Calu3 (cell line): ENCODE results near the gene NUDT8. TPM values are rescaled to one million over a fixed set of nuclear protein-coding genes. Genes with fewer than 3 reads are reported as not detected.
"Not testable (repeated sequence)": the region's sequence is repeated elsewhere in the genome, so short reads cannot be mapped to it uniquely, and the experiment has no call there.

ENCODE experiments used
- BruUV-seq: library from RNA; stranded (reverse); fragments of 400-500 nt; replicated peaks from 2 replicates; lab custom pipeline; 2021; lab: Mats Ljungman, UMichigan
- CTCF ChIA-PET: fragments of 300-600 bp; sonication (Branson Sonifier 250); formaldehyde crosslinking; loops from one replicate; lab custom pipeline; 2022; ENCODE audit warnings: antibody characterized with exemption; lab: Charles Lee
- DNase-seq: peaks from one replicate; pipeline ENCODE4 v3.0.0; 2022
- H3K27ac Mint-ChIP-seq: one replicate; pipeline ENCODE4 v1.8.0; 2022; ENCODE audit warnings: mixed read lengths; ENCODE audit not compliant: unreplicated experiment
- H3K27me3 Mint-ChIP-seq: one replicate; pipeline ENCODE4 v1.8.0; 2022; ENCODE audit warnings: mixed read lengths; ENCODE audit not compliant: unreplicated experiment
- H3K36me3 Mint-ChIP-seq: one replicate; pipeline ENCODE4 v1.8.0; 2022; ENCODE audit warnings: mild to moderate bottlenecking, moderate library complexity, mixed read lengths; ENCODE audit not compliant: insufficient read depth, unreplicated experiment
- H3K4me1 Mint-ChIP-seq: one replicate; pipeline ENCODE4 v1.8.0; 2022; ENCODE audit warnings: mild to moderate bottlenecking, low read depth, mixed read lengths; ENCODE audit not compliant: unreplicated experiment
- H3K4me3 Mint-ChIP-seq: one replicate; pipeline ENCODE4 v1.8.0; 2022; ENCODE audit warnings: mild to moderate bottlenecking, low read depth, moderate library complexity, mixed read lengths; ENCODE audit not compliant: unreplicated experiment
- H3K9me3 Mint-ChIP-seq: one replicate; pipeline ENCODE4 v1.8.0; 2022; ENCODE audit warnings: low read depth, mixed read lengths; ENCODE audit not compliant: unreplicated experiment
- CTCF ChIP-seq: fragments of 200-600 bp; IDR thresholded peaks from one replicate; pipeline ENCODE4 v1.8.0; 2022; ENCODE audit warnings: antibody characterized with exemption; ENCODE audit not compliant: unreplicated experiment
- intact Hi-C: fragments of 100-400 bp; cut with micrococcal nuclease; formaldehyde crosslinking; loops from one replicate; pipeline ENCODE4 v1.10.0; 2022; ENCODE audit not compliant: unreplicated experiment
- total RNA-seq: library from RNA; stranded (reverse); gene quantifications from 2 replicates; pipeline ENCODE4 v1.2.3, GENCODE V29; 2022

Gene NUDT8
- total RNA-seq, 1 experiment from 2014 or later, result 9.7 TPM

DNA sequence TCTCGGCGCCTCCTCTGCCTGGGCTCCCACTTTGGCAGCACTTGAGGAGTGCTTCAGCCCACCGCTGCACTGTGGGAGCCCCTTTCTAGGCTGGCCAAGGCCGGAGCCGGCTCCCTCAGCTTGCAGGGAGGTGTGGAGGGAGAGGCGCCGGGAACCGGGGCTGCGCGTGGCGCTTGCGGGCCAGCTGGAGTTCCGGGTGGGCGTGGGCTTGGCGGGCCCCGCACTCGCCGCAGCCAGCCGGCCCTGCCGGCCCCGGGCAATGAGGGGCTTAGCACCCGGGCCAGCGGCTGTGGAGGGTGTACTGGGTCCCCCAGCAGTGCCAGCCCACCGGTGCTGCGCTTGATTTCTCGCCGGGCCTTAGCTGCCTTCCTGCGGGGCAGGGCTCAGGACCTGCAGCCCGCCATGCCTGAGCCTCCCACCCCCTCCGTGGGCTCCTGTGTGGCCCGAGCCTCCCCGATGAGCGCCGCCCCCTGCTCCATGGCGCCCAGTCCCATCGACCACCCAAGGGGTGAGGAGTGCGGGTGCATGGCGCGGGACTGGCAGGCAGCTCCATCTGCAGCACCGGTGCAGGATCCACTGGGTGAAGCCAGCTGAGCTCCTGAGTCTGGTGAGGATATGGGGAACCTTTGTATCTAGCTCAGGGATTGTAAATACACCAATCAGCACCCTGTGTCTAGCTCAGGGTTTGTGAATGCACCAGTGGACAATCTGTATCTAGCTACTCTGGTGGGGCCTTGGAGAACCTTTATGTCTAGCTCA is 10.7 kb downstream of the NUDT8 start:
- Mint-ChIP-seq H3K4me1 (peaks cover 16% of the 10 kb centered on the region), H3K36me3 (peaks cover 15% of the 10 kb centered on the region)
- DNase-seq, H3K9me3 Mint-ChIP-seq, H3K4me3 Mint-ChIP-seq, H3K27ac Mint-ChIP-seq, BruUV-seq, intact Hi-C loops, CTCF ChIA-PET, H3K27me3 Mint-ChIP-seq: not testable (repeated sequence)

GRCh38 chr11:67617243-67617953 is 12.3 kb downstream of the NUDT8 start:
- Mint-ChIP-seq H3K4me3 (no peak overlapping the region), H3K9me3 (no peaks in the 10 kb centered on the region), H3K36me3 (peaks cover 22% of the 10 kb centered on the region), H3K4me1 (peaks cover 16% of the 10 kb centered on the region), H3K27ac (peak overlapping the region; percentile 39), H3K27me3 (no peaks in the 10 kb centered on the region)
- CTCF ChIA-PET, result interaction anchor here (0.6 kb wide), 1 partner anchor 298 kb away, joined by 3 read pairs; no protein-coding TSS in a partner anchor
- intact Hi-C loops, result no loop called here
- TF ChIP-seq CTCF, result no peak
- no peak for DNase-seq
- BruUV-seq, result no TSS peak

GRCh38 chr11:67616431-67617242 is 13.1 kb downstream of the NUDT8 start:
- no TSS peak for BruUV-seq
- Mint-ChIP-seq H3K9me3 (no peaks in the 10 kb centered on the region), H3K36me3 (peaks cover 24% of the 10 kb centered on the region), H3K27me3 (no peaks in the 10 kb centered on the region), H3K4me1 (peaks cover 16% of the 10 kb centered on the region), H3K27ac (peak overlapping the region; percentile 39), H3K4me3 (no peak overlapping the region)
- intact Hi-C loops, result no loop called here
- no peak for TF ChIP-seq CTCF
- CTCF ChIA-PET, result interaction anchor here (0.6 kb wide), 2 partner anchors 75 to 297 kb away, joined by 3 read pairs; no protein-coding TSS in a partner anchor
- DNase-seq, result no peak

GRCh38 chr11:67615728-67616430 is 13.9 kb downstream of the NUDT8 start:
- peaks cover 24% of the 10 kb centered on the region for H3K36me3 Mint-ChIP-seq
- no peak overlapping the region for H3K4me3 Mint-ChIP-seq
- no peak for DNase-seq
- no peaks in the 10 kb centered on the region for H3K27me3 Mint-ChIP-seq
- no peak overlapping the region for H3K27ac Mint-ChIP-seq
- no peak for TF ChIP-seq CTCF
- peaks cover 16% of the 10 kb centered on the region for H3K4me1 Mint-ChIP-seq
- BruUV-seq, result no TSS peak
- no peaks in the 10 kb centered on the region for H3K9me3 Mint-ChIP-seq
- CTCF ChIA-PET, result interaction anchor here (0.6 to 1.0 kb wide), 2 partner anchors 32 to 75 kb away, joined by 3 to 4 read pairs; partner anchors contain the start of gene GSTP1
- intact Hi-C loops, result no loop called here
